SH-SY5Y (cell line): Measurements from ENCODE around the gene IGFBP2.

ENCODE experiments used
- GATA2 ChIP-seq: IDR thresholded peaks from 2 replicates; pipeline ENCODE4 v1.6.1; 2011; ENCODE audit warnings: mild to moderate bottlenecking, low read depth, low read length
- GATA3 ChIP-seq: IDR thresholded peaks from 2 replicates; pipeline ENCODE4 v1.6.1; 2011; ENCODE audit warnings: low read depth, mild to moderate bottlenecking, low read length, moderate library complexity

GRCh38 chr2:216621292-216621691 is 11.9 kb upstream of the IGFBP2 start:
- TF ChIP-seq GATA2 (no peak), GATA3 (no peak)
